LNCaP clone FGC (cell line): Measurements from ENCODE around the gene OSCP1.

ENCODE experiments used
- DNase-seq: peaks from one replicate; pipeline ENCODE4 v3.0.0-alpha.2; 2011; ENCODE audit warnings: low read depth
- H3K4me3 ChIP-seq: 2 replicates; pipeline ENCODE4 v1.5.1; 2011; ENCODE audit warnings: mild to moderate bottlenecking, low read depth, low read length, control low read depth
- CTCF ChIP-seq: IDR thresholded peaks from 2 replicates; pipeline ENCODE4 v1.5.1; 2012; ENCODE audit warnings: mild to moderate bottlenecking; ENCODE audit not compliant: control insufficient read depth, insufficient read depth; ENCODE audit errors: extremely low read depth

OSCP1 gene

DNA sequence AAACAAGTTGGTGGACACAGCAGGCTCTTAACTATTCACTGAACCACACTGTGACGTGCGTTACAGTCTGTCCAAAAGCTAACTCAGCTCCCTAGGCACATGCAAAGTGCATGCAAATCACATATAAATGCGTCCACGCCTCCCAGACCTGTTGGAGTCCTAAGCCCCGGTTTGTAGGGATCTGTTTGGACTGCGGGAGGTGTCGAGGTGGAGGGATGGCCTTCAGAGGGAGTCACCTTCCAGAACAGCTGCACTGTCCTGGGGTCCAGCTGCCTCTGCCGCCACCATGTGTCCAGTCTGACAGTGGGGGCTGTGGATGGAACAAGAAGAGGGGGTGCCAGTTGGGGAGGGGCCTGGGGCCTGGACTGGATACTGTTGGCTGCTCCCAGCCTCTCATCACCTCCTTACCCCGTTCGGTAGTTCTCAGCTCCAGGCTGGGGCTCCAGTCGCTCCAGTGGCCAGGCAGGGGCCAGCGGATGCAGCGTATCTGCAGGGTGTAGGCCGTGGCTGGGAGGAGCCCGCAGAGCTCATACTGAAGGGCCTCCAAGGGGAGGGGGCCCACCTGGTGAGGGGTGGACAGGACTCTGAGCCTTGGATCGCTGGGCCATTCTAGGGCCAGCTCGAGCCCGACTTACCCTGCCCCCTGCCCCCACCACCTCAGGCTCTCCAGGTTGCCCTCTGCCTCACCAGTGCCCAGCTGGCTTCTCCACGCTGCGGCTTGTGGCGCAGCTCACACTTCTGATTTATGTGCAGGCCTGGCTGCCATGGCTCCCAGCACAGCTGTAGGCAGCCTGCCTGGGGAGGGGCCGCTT is 21.8 kb upstream of the OSCP1 start:
- TF ChIP-seq CTCF, result no peak
- H3K4me3 ChIP-seq, result no peak overlapping the region
- DNase-seq, result no peak

GRCh38 chr1:36469163-36469562 is 18.9 kb upstream of the OSCP1 start:
- no peak for TF ChIP-seq CTCF
- H3K4me3 ChIP-seq, result no peak overlapping the region
- DNase-seq, result no peak

GRCh38 chr1:36467700-36468455 is 17.6 kb upstream of the OSCP1 start:
- TF ChIP-seq CTCF, result no peak
- DNase-seq, result no peak

GRCh38 chr1:36467027-36467410 is 16.8 kb upstream of the OSCP1 start:
- H3K4me3 ChIP-seq, result no peak overlapping the region
- no peak for TF ChIP-seq CTCF
- no peak for DNase-seq

More at GRCh38 chr1:36467700-36468455, 17.6 kb upstream of the OSCP1 start:
- H3K4me3 ChIP-seq, result no peak overlapping the region

- H3K4me3 ChIP-seq, result no peak overlapping the region
- DNase-seq, result no peak
- no peak for TF ChIP-seq CTCF
Measured at GRCh38 chr1:36466370-36467026, 16.2 kb upstream of the OSCP1 start.

- no peak overlapping the region for H3K4me3 ChIP-seq
- no peak for DNase-seq
- no peak for TF ChIP-seq CTCF
Measured at GRCh38 chr1:36465731-36466369, 15.6 kb upstream of the OSCP1 start.
